Caki2 (cell line): ENCODE measurements around the gene STMN3. TPM values are rescaled to one million over a fixed set of nuclear protein-coding genes. Genes with fewer than 3 reads are reported as not detected.
A peak's percentile ranks its signal among the peaks of the same experiment; 100 is the strongest.
"Not testable (repeated sequence)": the region's sequence is repeated elsewhere in the genome, so short reads cannot be mapped to it uniquely, and the experiment has no call there.

Experiments used
- DNase-seq: peaks from one replicate; pipeline ENCODE4 v3.0.0-alpha.2; 2015; ENCODE audit warnings: low read depth
- in situ Hi-C: cut with HindIII; loops from 2 replicates; pipeline ENCODE4 v1.10.0; 2016; ENCODE audit warnings: low sequenced_read_pairs, low pct_unique_long_range_greater_than_20kb, mixed read lengths
- total RNA-seq: library from RNA; depleted of rRNA; stranded (reverse); fragments of >200 nt; shearing (Covaris generic); gene quantifications from 2 replicates; pipeline ENCODE4 v1.2.3, GENCODE V29; 2014; ENCODE audit warnings: low replicate concordance

STMN3 gene
- total RNA-seq, 1 experiment from 2014 or later: 70.6 TPM

- DNase-seq: no peak
- in situ Hi-C loops: no loop called here
Measured at GRCh38 chr20:63648190-63648589, 5.0 kb downstream of the STMN3 start.

GRCh38 chr20:63645218-63645617 is 8.0 kb downstream of the STMN3 start:
- in situ Hi-C loops: no loop called here
- DNase-seq: no peak

GRCh38 chr20:63643946-63644345 is 9.3 kb downstream of the STMN3 start:
- in situ Hi-C loops: no loop called here
- DNase-seq: no peak

GRCh38 chr20:63643499-63643898 is 9.7 kb downstream of the STMN3 start:
- in situ Hi-C loops: no loop called here

GRCh38 chr20:63642527-63643247 is 10.5 kb downstream of the STMN3 start:
- DNase-seq: no peak
- in situ Hi-C loops: no loop called here

More at GRCh38 chr20:63643499-63643898, 9.7 kb downstream of the STMN3 start:
- DNase-seq: no peak

- DNase-seq: peak; percentile 87
- in situ Hi-C loops: no loop called here
Measured at GRCh38 chr20:63641792-63642523, 11.3 kb downstream of the STMN3 start.

GRCh38 chr20:63641146-63641791 is 12.0 kb downstream of the STMN3 start:
- in situ Hi-C loops: no loop called here
- DNase-seq: peak; percentile 40

- DNase-seq, in situ Hi-C loops: not testable (repeated sequence)
Measured at GRCh38 chr20:63640686-63641085, 12.5 kb downstream of the STMN3 start.

- DNase-seq: no peak
- in situ Hi-C loops: no loop called here
Measured at GRCh38 chr20:63640086-63640485, 13.1 kb downstream of the STMN3 start.

- no peak for DNase-seq
- in situ Hi-C loops: no loop called here
Measured at GRCh38 chr20:63639093-63639975, 13.9 kb downstream of the STMN3 start.

GRCh38 chr20:63636752-63637628 is 16.2 kb downstream of the STMN3 start:
- in situ Hi-C loops: no loop called here

GRCh38 chr20:63635431-63636141 is 17.6 kb downstream of the STMN3 start:
- in situ Hi-C loops: no loop called here
- no peak for DNase-seq

More at GRCh38 chr20:63636752-63637628, 16.2 kb downstream of the STMN3 start:
- no peak for DNase-seq

- in situ Hi-C loops: no loop called here
- DNase-seq: no peak
Measured at GRCh38 chr20:63633732-63634131, 19.5 kb downstream of the STMN3 start.

GRCh38 chr20:63631426-63631825 is 21.8 kb downstream of the STMN3 start:
- in situ Hi-C loops: not testable (repeated sequence)
- DNase-seq: peak; percentile 86

GRCh38 chr20:63630956-63631355 is 22.3 kb downstream of the STMN3 start:
- DNase-seq, in situ Hi-C loops: not testable (repeated sequence)

GRCh38 chr20:63628246-63628975 is 24.8 kb downstream of the STMN3 start:
- peak; percentile 89 for DNase-seq
- in situ Hi-C loops: no loop called here
